ENCODE results near the gene C1orf210. TPM values are rescaled to one million over a fixed set of nuclear protein-coding genes. Genes with fewer than 3 reads are reported as not detected.

Gene C1orf210
- total and polyA plus RNA-seq, 8 donors: 4.3 to 34.4 (median 14.3) TPM; not detected in 1

- 46 to 66% (median 61%) methylated on average over 1 of the region's 1 CpG for WGBS, 5 donors
- Histone ChIP-seq H3K36me3 (no peaks in the 10 kb centered on the region), H3K4me1 (peaks cover 15 to 34% (median 24%) of the 10 kb centered on the region in 4 donors), H3K27me3 (no peaks in the 10 kb centered on the region), H3K9me3 (no peaks in the 10 kb centered on the region), H3K27ac (peak overlapping the region in 4 of 5 donors; percentile 40 to 76 (median 73)), H3K4me3 (no peak overlapping the region)
- no peak for DNase-seq
- intact Hi-C loops (cut with DNase I; ENCODE audit: low total_unique reads): no loop called here
- TF ChIP-seq POLR2A (IDR thresholded peaks at IDR 0.05) (no peak), POLR2AphosphoS5 (IDR thresholded peaks at IDR 0.05) (no peak), CTCF (IDR thresholded peaks at IDR 0.05) (no peak), EP300 (IDR thresholded peaks at IDR 0.05) (no peak)
Observed at GRCh38 chr1:43296207-43296606, 10.8 kb upstream of the C1orf210 start.

GRCh38 chr1:43294761-43295160 is 9.4 kb upstream of the C1orf210 start:
- Histone ChIP-seq H3K9me3 (no peaks in the 10 kb centered on the region), H3K27ac (peak overlapping the region; percentile 36 to 76 (median 71)), H3K4me3 (no peak overlapping the region), H3K27me3 (no peaks in the 10 kb centered on the region), H3K4me1 (peaks cover 15 to 34% (median 24%) of the 10 kb centered on the region in 4 donors), H3K36me3 (no peaks in the 10 kb centered on the region)
- no peak for DNase-seq
- 78 to 90% (median 88%) methylated on average over 8 of the region's 8 CpGs for WGBS, 5 donors
- TF ChIP-seq POLR2AphosphoS5 (IDR thresholded peaks at IDR 0.05) (no peak), CTCF (IDR thresholded peaks at IDR 0.05) (no peak), EP300 (IDR thresholded peaks at IDR 0.05) (no peak), POLR2A (IDR thresholded peaks at IDR 0.05) (no peak)
- intact Hi-C loops (cut with DNase I; ENCODE audit: low total_unique reads): no loop called here

- H3K4me3 ChIP-seq: no peak overlapping the region
- H3K36me3 ChIP-seq: no peaks in the 10 kb centered on the region
- WGBS, 5 donors: 71 to 83% (median 82%) methylated on average over 7 of the region's 7 CpGs
- intact Hi-C loops (cut with DNase I; ENCODE audit: low total_unique reads): no loop called here
- peak overlapping the region in 4 of 5 donors; percentile 40 to 76 (median 73) for H3K27ac ChIP-seq
- TF ChIP-seq POLR2AphosphoS5 (IDR thresholded peaks at IDR 0.05) (no peak), POLR2A (IDR thresholded peaks at IDR 0.05) (no peak), EP300 (IDR thresholded peaks at IDR 0.05) (no peak), CTCF (IDR thresholded peaks at IDR 0.05) (no peak)
- no peaks in the 10 kb centered on the region for H3K27me3 ChIP-seq
- H3K9me3 ChIP-seq: no peaks in the 10 kb centered on the region
- H3K4me1 ChIP-seq: peaks cover 16 to 37% (median 26%) of the 10 kb centered on the region in 4 donors
- no peak for DNase-seq
Observed at GRCh38 chr1:43293896-43294760, 8.7 kb upstream of the C1orf210 start.

- WGBS, 5 donors: 63 to 88% (median 79%) methylated on average over 2 of the region's 2 CpGs
- TF ChIP-seq EP300 (IDR thresholded peaks at IDR 0.05) (no peak), CTCF (IDR thresholded peaks at IDR 0.05) (no peak), POLR2AphosphoS5 (IDR thresholded peaks at IDR 0.05) (no peak)
- no peaks in the 10 kb centered on the region for H3K9me3 ChIP-seq
- no peaks in the 10 kb centered on the region for H3K36me3 ChIP-seq
- H3K4me3 ChIP-seq: no peak overlapping the region
- peak overlapping the region in 1 of 5 donors; percentile 27 for H3K27ac ChIP-seq
- no peak for DNase-seq
- peaks cover 16 to 41% (median 28%) of the 10 kb centered on the region in 4 donors for H3K4me1 ChIP-seq
- intact Hi-C loops (cut with DNase I; ENCODE audit: low total_unique reads): no loop called here
- H3K27me3 ChIP-seq: no peaks in the 10 kb centered on the region
Observed at GRCh38 chr1:43293176-43293575, 7.8 kb upstream of the C1orf210 start.

Data from stomach (tissue), 9 donors.